H54 (cell line): Measurements from ENCODE around the gene SLIT3.

ENCODE experiments used
- DNase-seq: peaks from one replicate; pipeline ENCODE4 v3.0.0; 2011; ENCODE audit warnings: low spot score, mixed read lengths; ENCODE audit not compliant: insufficient read length
- FAIRE-seq: peaks from 3 replicates; lab custom pipeline; 2011; peaks lifted over from hg19 to GRCh38; lab: Jason Lieb, UNC
- POLR2A ChIP-seq: IDR thresholded peaks from 2 replicates; pipeline ENCODE4 v1.6.1; 2011; ENCODE audit warnings: low read depth, mild to moderate bottlenecking, low read length

SLIT3 gene

DNA sequence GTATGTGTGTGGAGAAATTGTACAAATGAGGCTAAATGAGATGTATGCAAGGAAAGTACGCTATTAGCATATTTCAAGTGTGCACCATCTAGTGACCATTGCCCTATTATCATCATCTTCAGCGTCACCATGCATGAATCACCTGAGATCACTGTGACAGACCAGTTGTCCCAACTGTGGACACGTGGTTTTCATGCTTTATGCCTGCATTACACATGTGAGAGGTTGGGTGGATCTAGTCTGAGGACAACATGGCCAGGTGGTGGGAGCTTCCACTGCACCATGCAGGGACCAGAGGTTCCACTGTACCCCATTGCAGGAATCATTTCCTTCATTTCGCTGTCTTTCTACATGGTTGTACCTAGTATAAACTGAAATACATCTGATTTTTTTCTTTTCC lies 329.8 kb downstream of the SLIT3 start:
- FAIRE-seq (no peak), DNase-seq (no peak)
- no peak for TF ChIP-seq POLR2A

DNA sequence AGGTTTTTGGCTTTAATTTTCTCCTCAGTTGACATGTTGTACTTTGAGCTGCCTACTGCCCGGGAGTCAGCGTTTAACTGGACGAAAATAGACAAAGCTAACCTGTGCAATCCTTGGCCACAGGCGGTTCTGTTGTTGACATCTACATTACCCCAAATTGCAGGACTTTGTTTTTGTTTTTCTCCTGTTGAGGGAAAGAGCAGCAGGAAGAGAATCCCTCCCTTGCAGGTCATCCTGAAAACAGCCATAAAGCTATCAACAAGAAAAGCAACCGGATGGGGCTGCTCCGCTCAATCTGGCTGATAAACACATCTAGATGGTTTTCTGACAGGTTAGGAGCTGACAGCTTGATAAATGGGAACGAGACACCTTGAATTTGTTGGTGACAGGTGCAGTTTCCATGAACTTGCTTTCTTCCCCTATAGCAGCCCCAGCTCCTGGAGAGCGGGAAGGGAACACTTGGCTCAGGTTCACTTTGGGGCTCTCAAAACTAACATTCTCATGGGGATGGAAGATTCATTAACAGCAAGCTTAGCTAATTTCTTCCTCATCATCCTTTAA lies 331.5 kb downstream of the SLIT3 start:
- TF ChIP-seq POLR2A, result no peak
- DNase-seq, result no peak
- no peak for FAIRE-seq

DNA sequence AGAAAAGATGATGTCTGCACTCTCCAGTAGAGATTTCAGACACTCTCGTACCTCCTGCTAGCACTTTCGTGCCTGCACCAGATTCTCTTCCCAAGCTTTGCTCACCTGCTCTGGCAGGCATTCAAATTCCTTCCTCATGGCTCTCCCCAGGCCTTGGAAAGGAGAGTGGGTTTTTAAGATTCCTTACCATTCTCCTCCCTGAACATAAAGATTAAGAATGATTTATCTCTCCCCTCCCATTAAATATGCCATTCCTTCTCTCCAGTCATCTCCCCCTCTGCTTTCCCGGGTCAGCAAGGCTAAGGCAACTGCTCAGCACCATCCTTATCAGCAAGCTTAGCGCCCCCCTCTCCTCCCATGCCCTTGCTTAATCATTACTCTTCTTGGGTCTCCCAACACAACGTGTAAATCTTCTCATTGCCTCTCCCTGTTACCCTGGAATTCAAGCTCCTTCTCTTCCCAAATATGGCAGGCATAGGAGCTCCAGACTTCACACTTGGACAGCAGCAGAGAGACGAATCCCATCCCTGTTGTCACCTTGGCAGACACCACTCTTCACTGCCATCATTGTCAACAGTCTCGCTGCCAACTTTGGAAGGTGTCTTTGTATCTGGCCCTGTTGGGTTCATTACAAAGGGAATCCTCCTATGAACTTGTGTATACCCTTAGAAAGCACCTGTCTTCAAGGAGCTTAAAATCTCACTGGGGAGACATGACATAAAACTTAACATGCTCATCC lies 332.9 kb downstream of the SLIT3 start:
- no peak for DNase-seq
- FAIRE-seq, result no peak
- TF ChIP-seq POLR2A, result no peak

DNA sequence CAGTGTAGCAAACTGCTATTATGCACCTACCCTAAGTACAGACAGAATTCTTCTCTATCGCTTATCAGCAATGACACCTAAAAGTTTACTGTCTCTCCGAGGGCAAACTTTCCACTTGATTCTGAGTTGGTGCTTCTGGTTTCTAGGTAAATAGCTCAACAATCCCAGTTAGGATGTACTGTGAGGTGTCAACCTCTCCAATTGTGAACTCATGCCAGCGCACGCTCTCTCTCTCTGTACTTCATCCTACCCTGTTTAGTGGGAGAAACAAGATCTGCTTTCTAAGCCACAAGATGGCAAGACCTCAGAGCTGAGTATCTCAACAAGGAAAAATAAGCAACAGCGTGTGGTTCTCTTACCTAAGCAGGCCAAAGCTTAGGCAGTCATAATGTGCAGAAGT lies 335.3 kb downstream of the SLIT3 start:
- DNase-seq (no peak), FAIRE-seq (no peak)
- no peak for TF ChIP-seq POLR2A

DNA sequence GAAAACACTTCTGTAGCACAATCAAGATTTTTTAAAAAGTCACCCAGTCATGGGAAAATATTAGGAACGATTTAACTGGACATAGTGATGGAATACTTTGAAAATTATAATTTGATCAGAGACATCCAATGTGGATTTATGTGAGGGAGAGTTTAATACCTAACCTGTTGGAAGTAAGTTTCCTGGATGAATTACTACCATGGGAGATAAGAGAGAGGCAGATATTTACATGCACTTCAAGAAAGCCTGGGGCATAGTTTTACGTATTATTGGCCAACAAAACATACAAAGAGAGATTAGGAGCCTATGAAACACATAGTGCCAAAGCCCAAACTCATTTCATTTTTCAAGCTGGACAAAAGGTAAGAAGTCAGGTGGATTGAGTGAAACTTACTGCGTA lies 336.8 kb downstream of the SLIT3 start:
- no peak for TF ChIP-seq POLR2A
- FAIRE-seq (no peak), DNase-seq (no peak)

DNA sequence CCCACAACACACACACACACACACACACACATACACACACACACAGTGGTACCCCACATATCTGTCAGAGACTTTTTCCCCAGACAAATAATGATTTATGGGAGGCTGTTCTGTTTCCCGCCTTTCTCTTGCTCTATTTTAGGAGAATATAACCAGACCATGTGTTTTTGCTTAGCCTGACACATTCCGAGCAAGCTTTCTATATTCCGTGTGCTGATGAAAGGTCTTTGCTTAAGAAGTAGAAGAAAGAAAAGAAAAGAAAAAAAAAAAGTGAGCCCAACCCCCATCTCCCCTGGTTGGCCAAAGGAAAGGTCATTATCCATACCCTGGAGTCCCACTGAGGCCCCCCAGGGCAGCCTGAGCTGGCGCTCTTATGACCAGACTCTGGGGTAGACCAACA lies 338.6 kb downstream of the SLIT3 start:
- no peak for FAIRE-seq
- no peak for DNase-seq
- no peak for TF ChIP-seq POLR2A

DNA sequence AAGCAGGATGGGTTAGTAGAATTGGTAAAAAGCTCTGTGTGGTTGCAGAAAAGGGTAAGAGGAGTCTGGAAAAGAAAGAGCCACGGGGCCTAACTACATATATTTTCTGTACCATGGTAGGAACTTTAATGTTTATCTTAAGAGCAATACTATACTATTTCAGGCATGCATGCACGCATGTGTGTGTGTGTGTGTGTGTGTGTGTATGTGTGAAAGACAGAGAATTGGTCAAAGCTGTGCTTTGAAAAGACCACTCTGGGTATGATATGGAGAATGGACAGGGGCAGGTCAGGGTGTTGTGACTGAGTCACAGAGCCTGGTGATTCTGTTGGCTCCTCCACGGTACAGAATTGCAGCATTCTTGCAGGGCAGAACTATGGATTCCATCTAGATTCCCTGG lies 339.3 kb downstream of the SLIT3 start:
- DNase-seq, result no peak
- TF ChIP-seq POLR2A, result no peak
- no peak for FAIRE-seq

DNA sequence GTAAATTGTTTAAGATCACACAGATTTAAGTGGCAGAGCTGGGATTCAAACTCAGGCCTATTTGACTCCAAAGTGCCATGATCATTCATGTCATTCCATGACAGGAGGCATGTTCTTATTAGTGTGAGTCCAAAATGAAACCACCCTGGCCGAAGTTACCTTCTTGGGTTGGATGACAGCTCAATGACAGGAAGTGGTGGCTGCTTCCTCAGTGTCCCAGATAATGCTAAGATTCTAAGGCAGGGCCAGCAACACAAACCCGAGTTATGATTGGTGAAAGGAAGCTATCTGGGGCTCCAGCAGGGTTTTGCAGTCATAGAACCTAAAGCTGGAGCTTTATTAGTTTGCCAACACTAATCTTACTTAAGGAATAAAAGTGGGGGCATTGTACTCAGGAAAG lies 340.4 kb downstream of the SLIT3 start:
- no peak for TF ChIP-seq POLR2A
- no peak for DNase-seq
- FAIRE-seq, result no peak

DNA sequence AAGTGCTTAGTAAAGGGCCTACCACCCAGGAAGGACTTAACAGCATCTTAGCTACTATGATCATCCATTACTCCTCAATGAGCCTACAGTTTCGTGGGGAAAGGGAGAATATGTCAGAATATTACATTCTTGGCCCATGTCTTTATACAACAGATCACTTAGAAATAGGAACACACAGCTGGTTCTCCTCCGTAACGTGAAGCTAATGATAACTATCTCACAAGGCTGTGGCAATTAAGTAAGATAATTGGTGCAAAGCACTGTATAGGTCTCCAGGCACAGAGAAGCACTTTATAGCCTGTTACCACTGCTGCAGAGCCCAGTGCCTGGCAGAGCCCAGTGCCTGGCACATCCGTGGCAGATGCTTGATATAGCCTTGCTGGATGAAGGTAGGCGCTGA lies 347.6 kb downstream of the SLIT3 start:
- TF ChIP-seq POLR2A, result no peak
- FAIRE-seq (no peak), DNase-seq (no peak)

DNA sequence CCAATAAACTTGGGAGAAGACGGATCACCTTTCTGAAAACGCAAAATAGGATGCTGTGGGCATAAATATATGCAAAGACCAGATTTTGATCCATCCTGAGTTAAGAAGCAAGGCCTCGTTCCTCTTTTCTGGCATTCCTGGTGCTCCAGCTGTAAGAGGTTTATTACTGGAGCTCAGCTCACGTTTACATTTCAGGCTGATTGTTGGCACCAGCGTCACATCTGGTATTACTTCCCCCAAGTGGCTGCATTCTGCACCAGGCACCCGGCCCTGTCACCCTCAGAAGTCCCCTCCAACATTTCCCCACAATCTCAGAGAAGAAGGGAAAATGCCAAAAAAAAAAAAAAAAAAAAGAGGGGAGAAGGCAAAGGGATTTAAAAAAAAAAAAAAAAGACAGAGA lies 348.7 kb downstream of the SLIT3 start:
- no peak for DNase-seq
- no peak for TF ChIP-seq POLR2A
- FAIRE-seq, result no peak

DNA sequence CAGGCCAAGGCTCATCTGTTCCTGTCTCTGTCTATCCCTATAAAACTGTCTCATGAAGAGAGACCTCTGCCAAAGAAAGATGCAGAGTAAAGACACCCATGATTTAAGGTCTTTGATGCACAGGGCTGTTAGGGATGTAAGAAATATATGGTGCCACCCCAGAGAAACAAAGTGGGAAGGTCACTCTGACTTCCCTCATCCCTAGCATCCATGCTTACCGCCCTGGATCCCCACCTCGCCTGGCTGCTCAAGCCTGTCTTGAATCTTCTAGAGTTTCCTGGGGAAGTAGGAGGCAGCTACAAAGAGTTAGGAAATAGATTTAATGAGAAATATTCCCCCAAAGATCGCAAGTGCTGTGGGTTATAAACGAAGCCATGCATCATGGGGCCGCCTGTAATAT lies 349.2 kb downstream of the SLIT3 start:
- no peak for TF ChIP-seq POLR2A
- no peak for DNase-seq
- FAIRE-seq, result no peak

DNA sequence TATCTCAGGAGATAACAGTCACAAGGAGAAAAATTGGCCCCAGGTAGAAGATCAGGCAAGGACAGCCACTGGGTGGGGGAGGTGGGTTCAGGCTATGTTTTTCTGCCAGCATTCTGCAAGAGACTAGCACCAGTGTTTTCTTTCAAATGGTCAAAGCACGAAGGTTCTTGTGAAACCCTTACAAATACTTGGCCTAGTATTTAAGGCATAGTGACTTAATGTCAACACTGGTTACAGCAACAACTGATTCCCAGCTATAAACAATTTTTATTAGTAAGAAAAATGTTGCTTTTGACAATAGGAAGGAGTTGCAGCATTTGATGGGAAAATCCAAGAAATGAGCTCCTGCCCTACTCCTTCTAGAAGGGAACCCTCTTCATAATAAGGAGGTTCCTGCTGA lies 349.6 kb downstream of the SLIT3 start:
- no peak for TF ChIP-seq POLR2A
- FAIRE-seq (no peak), DNase-seq (no peak)

DNA sequence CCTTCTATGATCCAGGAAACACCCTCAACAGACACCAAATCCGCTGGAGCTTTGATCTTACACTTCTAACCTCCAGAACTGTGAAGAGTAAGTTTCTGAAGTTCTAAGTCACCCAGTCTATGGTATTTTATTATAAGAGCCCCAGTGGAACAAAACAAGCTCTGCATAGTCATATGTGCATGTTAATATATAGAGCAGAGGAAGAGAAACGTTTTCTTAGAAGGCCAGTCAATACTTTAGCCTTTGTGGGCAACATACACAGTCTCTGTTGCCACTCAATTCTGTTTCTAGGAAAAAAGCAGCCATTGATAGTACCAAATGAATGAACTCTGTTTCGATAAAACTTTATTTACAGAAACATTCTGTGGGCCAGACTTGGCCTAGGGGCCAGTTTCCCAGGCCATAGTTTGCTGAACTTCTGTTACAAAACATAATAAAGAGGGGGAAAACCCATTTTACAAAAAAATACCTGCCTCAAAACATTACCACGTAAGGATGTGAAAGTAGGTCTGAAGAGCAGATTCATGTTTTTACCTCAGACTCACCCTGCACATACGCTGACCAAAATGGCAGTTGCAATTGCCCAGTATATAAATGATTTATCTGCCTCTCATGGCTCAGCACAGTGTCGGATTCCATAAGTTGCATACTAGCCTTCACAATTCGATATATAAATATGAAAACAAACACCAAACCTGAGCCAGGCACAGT lies 350.5 kb downstream of the SLIT3 start:
- DNase-seq, result no peak
- no peak for TF ChIP-seq POLR2A
- FAIRE-seq, result no peak

DNA sequence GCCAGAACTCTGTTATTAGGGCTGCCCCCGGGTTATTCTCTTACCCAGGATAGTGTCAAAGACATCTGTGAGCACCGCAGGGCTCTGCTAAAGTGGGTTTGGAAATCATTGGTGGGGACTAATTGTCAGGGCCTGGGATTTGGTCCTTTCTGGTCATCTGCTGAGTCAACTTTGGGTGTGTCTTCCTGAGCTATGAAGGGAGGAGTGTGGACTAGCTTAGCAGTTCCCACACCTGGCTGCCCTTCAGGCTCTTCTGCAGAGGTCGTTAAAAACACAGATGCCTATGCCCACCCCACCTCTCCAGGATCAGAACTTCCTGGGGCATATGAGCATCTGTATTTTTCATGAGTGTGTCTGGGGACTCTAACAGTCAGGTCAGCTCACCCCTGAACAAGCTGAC lies 352.2 kb downstream of the SLIT3 start:
- DNase-seq, result no peak
- no peak for FAIRE-seq
- no peak for TF ChIP-seq POLR2A
